DOHH2 (cell line): ENCODE data around the gene TRPV6.

Experiments used
- H3F3A ChIP-seq: fragments of 200-600 bp; sonication (generic), shearing (Covaris generic); 2 replicates; pipeline ENCODE4 v1.6.0; 2016; ENCODE audit warnings: antibody characterized with exemption, mild to moderate bottlenecking; ENCODE audit not compliant: control insufficient read depth, insufficient read depth
- H3K27ac ChIP-seq: fragments of 200-600 bp; sonication (generic); 2 replicates; pipeline ENCODE4 v1.5.1; 2014; ENCODE audit warnings: low read depth, mild to moderate bottlenecking, low read length, moderate library complexity
- H3K27me3 ChIP-seq: fragments of 200-600 bp; sonication (generic); 2 replicates; pipeline ENCODE4 v1.6.1; 2014; ENCODE audit warnings: mild to moderate bottlenecking, low read length, mixed read lengths; ENCODE audit not compliant: control insufficient read depth
- H3K36me3 ChIP-seq: fragments of 200-600 bp; sonication (generic); 2 replicates; pipeline ENCODE4 v1.6.1; 2014; ENCODE audit warnings: mild to moderate bottlenecking, low read length, moderate library complexity, mixed read lengths; ENCODE audit not compliant: control insufficient read depth
- H3K4me1 ChIP-seq: fragments of 200-600 bp; sonication (generic); 2 replicates; pipeline ENCODE4 v1.6.1; 2014; ENCODE audit warnings: mild to moderate bottlenecking, low read length, mixed read lengths; ENCODE audit not compliant: control insufficient read depth
- H3K4me2 ChIP-seq: fragments of 200-600 bp; sonication (generic); 2 replicates; pipeline ENCODE4 v1.6.0; 2014; ENCODE audit warnings: mild to moderate bottlenecking, low read length, moderate library complexity
- H3K4me3 ChIP-seq: fragments of 200-600 bp; sonication (generic); 2 replicates; pipeline ENCODE4 v1.5.1; 2014; ENCODE audit warnings: mild to moderate bottlenecking, low read length, mixed read lengths
- H3K79me2 ChIP-seq: fragments of 200-600 bp; sonication (generic); 2 replicates; pipeline ENCODE4 v1.6.1; 2014; ENCODE audit warnings: mild to moderate bottlenecking, low read length, mixed read lengths; ENCODE audit not compliant: control insufficient read depth
- H3K9me2 ChIP-seq: fragments of 200-600 bp; sonication (generic); replicated peaks from 2 replicates; pipeline ENCODE4 v1.6.1; 2014; ENCODE audit warnings: mild to moderate bottlenecking, low read length, mixed read lengths; ENCODE audit not compliant: control insufficient read depth
- H3K9me3 ChIP-seq: fragments of 200-600 bp; sonication (generic); 2 replicates; pipeline ENCODE4 v1.6.1; 2014; ENCODE audit warnings: antibody characterized with exemption, low read length, mixed read lengths; ENCODE audit not compliant: control insufficient read depth, insufficient read depth
- H4K20me1 ChIP-seq: fragments of 200-600 bp; sonication (generic); 2 replicates; pipeline ENCODE4 v1.6.0; 2014; ENCODE audit warnings: low read depth, mild to moderate bottlenecking, antibody characterized with exemption, low read length, moderate library complexity; ENCODE audit not compliant: control insufficient read depth, insufficient read depth
- EZH2phosphoT487 ChIP-seq: fragments of 200-600 bp; sonication (generic); IDR thresholded peaks from 2 replicates; pipeline ENCODE4 v1.6.1; 2017; ENCODE audit warnings: borderline replicate concordance, mild to moderate bottlenecking, antibody characterized with exemption, low read length, moderate library complexity, mixed read lengths
- TF ChIP-seq, protein P1 (sequence below): fragments of 200-600 bp; sonication (generic); IDR thresholded peaks from one replicate; pipeline ENCODE4 v1.5.1; 2014; ENCODE audit warnings: antibody characterized with exemption, mild to moderate bottlenecking, low read depth, low read length; ENCODE audit not compliant: poor library complexity, severe bottlenecking

The TRPV6 gene

DNA sequence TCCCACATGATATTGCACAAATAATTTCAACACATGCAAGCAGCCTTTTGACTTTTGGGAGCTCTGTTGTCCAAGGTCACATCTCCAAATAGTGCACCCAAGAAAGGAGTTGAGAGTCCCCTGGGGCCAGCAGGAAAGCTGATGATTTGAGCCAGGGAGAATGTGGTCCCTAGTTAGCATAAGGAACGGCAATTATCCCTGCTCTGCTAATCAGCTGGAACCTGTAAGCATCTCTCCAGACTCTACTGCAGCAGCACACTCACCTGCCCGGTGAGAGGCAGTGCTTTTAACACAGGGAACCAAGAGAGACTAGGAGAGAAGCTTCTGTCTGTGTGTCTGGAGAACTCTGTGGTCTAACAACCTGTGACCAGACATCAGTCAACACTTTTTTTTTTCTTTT lies 31.0 kb upstream of the TRPV6 start:
- no peak overlapping the region for H3K4me3 ChIP-seq
- TF ChIP-seq EZH2phosphoT487 = no peak
- TF ChIP-seq, protein P1, sequence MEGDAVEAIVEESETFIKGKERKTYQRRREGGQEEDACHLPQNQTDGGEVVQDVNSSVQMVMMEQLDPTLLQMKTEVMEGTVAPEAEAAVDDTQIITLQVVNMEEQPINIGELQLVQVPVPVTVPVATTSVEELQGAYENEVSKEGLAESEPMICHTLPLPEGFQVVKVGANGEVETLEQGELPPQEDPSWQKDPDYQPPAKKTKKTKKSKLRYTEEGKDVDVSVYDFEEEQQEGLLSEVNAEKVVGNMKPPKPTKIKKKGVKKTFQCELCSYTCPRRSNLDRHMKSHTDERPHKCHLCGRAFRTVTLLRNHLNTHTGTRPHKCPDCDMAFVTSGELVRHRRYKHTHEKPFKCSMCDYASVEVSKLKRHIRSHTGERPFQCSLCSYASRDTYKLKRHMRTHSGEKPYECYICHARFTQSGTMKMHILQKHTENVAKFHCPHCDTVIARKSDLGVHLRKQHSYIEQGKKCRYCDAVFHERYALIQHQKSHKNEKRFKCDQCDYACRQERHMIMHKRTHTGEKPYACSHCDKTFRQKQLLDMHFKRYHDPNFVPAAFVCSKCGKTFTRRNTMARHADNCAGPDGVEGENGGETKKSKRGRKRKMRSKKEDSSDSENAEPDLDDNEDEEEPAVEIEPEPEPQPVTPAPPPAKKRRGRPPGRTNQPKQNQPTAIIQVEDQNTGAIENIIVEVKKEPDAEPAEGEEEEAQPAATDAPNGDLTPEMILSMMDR = no peak
- H3K9me2 ChIP-seq = no peaks in the 10 kb centered on the region
- H3K9me3 ChIP-seq = no peaks in the 10 kb centered on the region
- H3K27ac ChIP-seq = no peak overlapping the region
- H3K79me2 ChIP-seq = no peaks in the 10 kb centered on the region
- no peaks in the 10 kb centered on the region for H3F3A ChIP-seq
- no peaks in the 10 kb centered on the region for H3K36me3 ChIP-seq
- peaks cover 49% of the 10 kb centered on the region for H3K27me3 ChIP-seq
- H3K4me1 ChIP-seq = no peaks in the 10 kb centered on the region
- no peak overlapping the region for H3K4me2 ChIP-seq
- no peaks in the 10 kb centered on the region for H4K20me1 ChIP-seq

DNA sequence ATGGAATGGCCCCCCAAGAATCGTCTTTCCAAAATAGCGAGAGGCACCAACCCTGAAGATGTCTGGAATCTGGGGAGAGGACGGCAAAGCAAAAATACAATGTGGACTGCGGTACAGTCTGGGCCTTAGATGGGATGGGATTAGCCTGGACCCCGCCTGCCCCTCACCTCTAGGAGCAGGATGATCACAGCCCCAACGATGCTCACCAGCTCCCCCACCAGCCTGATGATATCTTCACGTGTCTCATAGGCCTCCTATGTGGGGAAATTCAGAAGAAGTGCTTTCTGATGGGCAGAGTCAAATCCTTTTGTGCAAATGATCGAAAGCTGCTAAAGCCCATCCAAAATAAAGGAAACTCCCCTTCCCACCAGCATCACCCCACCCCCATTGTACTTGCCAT lies 29.8 kb upstream of the TRPV6 start:
- Histone ChIP-seq H4K20me1 (no peaks in the 10 kb centered on the region), H3K4me3 (no peak overlapping the region), H3K4me2 (no peak overlapping the region), H3K9me2 (no peaks in the 10 kb centered on the region), H3K9me3 (no peaks in the 10 kb centered on the region), H3K36me3 (no peaks in the 10 kb centered on the region), H3F3A (no peaks in the 10 kb centered on the region), H3K27ac (no peak overlapping the region), H3K27me3 (peaks cover 60% of the 10 kb centered on the region), H3K4me1 (no peaks in the 10 kb centered on the region), H3K79me2 (no peaks in the 10 kb centered on the region)
- no peak for TF ChIP-seq EZH2phosphoT487
- TF ChIP-seq, protein P1 = no peak

DNA sequence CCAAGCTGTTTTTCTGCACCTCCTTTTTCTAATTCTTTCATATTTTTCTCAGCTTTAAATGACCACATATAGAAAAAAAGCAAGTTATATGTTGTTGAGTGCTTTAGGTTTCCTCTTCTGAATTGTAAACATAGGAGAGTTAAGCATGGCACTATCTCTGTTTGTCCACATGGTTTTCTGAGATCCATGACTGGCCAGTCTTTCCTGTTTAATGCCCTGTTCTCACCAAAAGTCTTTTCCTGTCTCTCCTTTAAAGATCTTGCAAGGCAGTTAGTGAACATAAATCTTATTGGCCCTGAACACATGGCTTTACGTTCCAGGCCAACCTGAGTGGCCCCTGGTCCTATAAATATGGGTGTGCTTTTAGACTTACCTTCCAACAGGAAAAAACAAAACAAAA lies 28.6 kb upstream of the TRPV6 start:
- no peaks in the 10 kb centered on the region for H3K36me3 ChIP-seq
- H3K4me1 ChIP-seq = no peaks in the 10 kb centered on the region
- H3K4me2 ChIP-seq = no peak overlapping the region
- H3F3A ChIP-seq = no peaks in the 10 kb centered on the region
- H3K27me3 ChIP-seq = peaks cover 66% of the 10 kb centered on the region
- H3K9me2 ChIP-seq = no peaks in the 10 kb centered on the region
- H3K79me2 ChIP-seq = no peaks in the 10 kb centered on the region
- no peak overlapping the region for H3K4me3 ChIP-seq
- H3K9me3 ChIP-seq = no peaks in the 10 kb centered on the region
- TF ChIP-seq, protein P1 = no peak
- no peak for TF ChIP-seq EZH2phosphoT487
- no peaks in the 10 kb centered on the region for H4K20me1 ChIP-seq
- no peak overlapping the region for H3K27ac ChIP-seq

DNA sequence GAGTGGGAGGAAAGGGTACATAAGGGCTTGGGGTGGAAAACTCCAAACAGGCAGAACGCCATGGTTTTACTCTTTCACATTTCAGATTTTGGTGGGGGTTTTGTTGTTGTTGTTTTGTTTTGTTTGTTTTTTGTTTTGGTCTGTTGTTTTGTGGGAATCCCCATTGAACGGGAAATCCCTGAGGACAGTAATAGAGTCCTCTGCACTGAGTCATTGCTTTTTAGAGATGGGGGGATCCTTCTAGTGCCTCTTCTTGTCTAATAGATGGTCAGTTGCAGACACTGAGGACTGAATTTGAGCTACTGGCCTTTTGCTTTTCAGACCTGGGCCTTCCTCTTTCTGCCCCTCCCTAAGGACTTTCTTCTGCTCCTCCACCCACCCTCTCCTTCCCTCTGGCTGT lies 28.0 kb upstream of the TRPV6 start:
- H3K9me2 ChIP-seq = no peaks in the 10 kb centered on the region
- no peak overlapping the region for H3K4me2 ChIP-seq
- H3F3A ChIP-seq = no peaks in the 10 kb centered on the region
- H3K79me2 ChIP-seq = no peaks in the 10 kb centered on the region
- TF ChIP-seq, protein P1 = no peak
- TF ChIP-seq EZH2phosphoT487 = no peak
- no peaks in the 10 kb centered on the region for H3K9me3 ChIP-seq
- no peak overlapping the region for H3K27ac ChIP-seq
- H4K20me1 ChIP-seq = no peaks in the 10 kb centered on the region
- H3K4me3 ChIP-seq = no peak overlapping the region
- H3K27me3 ChIP-seq = peaks cover 64% of the 10 kb centered on the region
- no peaks in the 10 kb centered on the region for H3K4me1 ChIP-seq
- no peaks in the 10 kb centered on the region for H3K36me3 ChIP-seq
